ENCODE results near the gene CDK18.

Gene CDK18

GRCh38 chr1:205456868-205457745 is 47.4 kb upstream of the CDK18 start (continued):
- TF ChIP-seq ZNF280C (tag by site-specific recombination; IDR thresholded peaks at IDR 0.05), result no peak

- no peak overlapping the region for H3K27ac ChIP-seq (ENCODE audit: extremely low read depth, low read depth, low read length)
- no peaks in the 10 kb centered on the region for H3K9me3 ChIP-seq (ENCODE audit: control insufficient read depth, insufficient read depth, low read depth, low read length)
- H3K4me3 ChIP-seq (ENCODE audit: low read depth, low read length), result no peak overlapping the region
- POLR2A ChIA-PET, result no interaction called here
- TF ChIP-seq PRDM4 (tag by site-specific recombination; IDR thresholded peaks at IDR 0.05) (no peak), REST (tag by site-specific recombination; IDR thresholded peaks at IDR 0.05) (peak; percentile 97), ZBTB17 (tag by site-specific recombination; IDR thresholded peaks at IDR 0.05) (0 out of 2 replicates have a peak, but pooled peaks have one; percentile 17), ZNF362 (tag by site-specific recombination; IDR thresholded peaks at IDR 0.05) (no peak), ZBTB6 (tag by site-specific recombination; IDR thresholded peaks at IDR 0.05) (peak; percentile 93)
- H3K4me1 ChIP-seq (ENCODE audit: control insufficient read depth, insufficient read depth, low read length), result no peaks in the 10 kb centered on the region; the same call in 1 of the 2 replicates
- no peaks in the 10 kb centered on the region for H3K36me3 ChIP-seq (ENCODE audit: control insufficient read depth in 2 of 2, insufficient read depth in 1 of 2, low read length in 2 of 2)
- CTCF ChIA-PET, result interaction anchor here (0.8 to 3.7 kb wide), 3 partner anchors 27 to 65 kb away, joined by 3 to 24 read pairs (median 4); no protein-coding TSS in a partner anchor
Measured at GRCh38 chr1:205458777-205459566, 45.5 kb upstream of the CDK18 start.

- TF ChIP-seq ZNF664 (tag by site-specific recombination; IDR thresholded peaks at IDR 0.05) (0 out of 2 replicates have a peak, but pooled peaks have one; percentile 42), ZNF580 (tag by site-specific recombination; IDR thresholded peaks at IDR 0.05) (0 out of 2 replicates have a peak, but pooled peaks have one; percentile 20), ZNF174 (tag by site-specific recombination; IDR thresholded peaks at IDR 0.05) (no peak)
- no peaks in the 10 kb centered on the region for H3K9me3 ChIP-seq (ENCODE audit: control insufficient read depth, insufficient read depth, low read depth, low read length)
- H3K4me1 ChIP-seq (ENCODE audit: control insufficient read depth, insufficient read depth, low read length), result no peaks in the 10 kb centered on the region
- POLR2A ChIA-PET, result no interaction called here
- CTCF ChIA-PET, result interaction anchor here (1.4 kb wide), 1 partner anchor 19 kb away, joined by 3 read pairs; no protein-coding TSS in a partner anchor
- H3K36me3 ChIP-seq (ENCODE audit: control insufficient read depth in 2 of 2, insufficient read depth in 1 of 2, low read length in 2 of 2), result no peaks in the 10 kb centered on the region
- H3K4me3 ChIP-seq (ENCODE audit: low read depth, low read length), result no peak overlapping the region
- H3K27ac ChIP-seq (ENCODE audit: extremely low read depth, low read depth, low read length), result no peak overlapping the region
Measured at GRCh38 chr1:205465392-205465791, 39.1 kb upstream of the CDK18 start.

All from HEK293 (cell line).